ENCODE results near the gene EHBP1.

- TF ChIP-seq CTCF (conservative IDR thresholded peaks at IDR 0.05; ENCODE audit: low read depth in 2 of 2), result no peak
- no peak for TF ChIP-seq EZH2 (IDR thresholded peaks at IDR 0.05; ENCODE audit: low read depth, unreplicated experiment)
- TF ChIP-seq EZH2phosphoT487 (IDR thresholded peaks at IDR 0.05; ENCODE audit: unreplicated experiment), result no peak
- TF ChIP-seq REST (IDR thresholded peaks at IDR 0.05; ENCODE audit: unreplicated experiment), result no peak
- no peak for TF ChIP-seq ZNF331 (CRISPR knock-in tag; IDR thresholded peaks at IDR 0.05; ENCODE audit: low read depth)
- TF ChIP-seq POLR2AphosphoS5 (IDR thresholded peaks at IDR 0.05; ENCODE audit: low read depth), result no peak
- TF ChIP-seq JUNB (IDR thresholded peaks at IDR 0.05; ENCODE audit: unreplicated experiment), result no peak
- TF ChIP-seq ZNF462 (CRISPR knock-in tag; IDR thresholded peaks at IDR 0.05), result no peak
- no peak for TF ChIP-seq ETS1 (IDR thresholded peaks at IDR 0.05)
- TF ChIP-seq ZNF114 (CRISPR knock-in tag; IDR thresholded peaks at IDR 0.05), result no peak
- TF ChIP-seq STAT1 (IDR thresholded peaks at IDR 0.05; ENCODE audit: unreplicated experiment), result no peak
- no peak for TF ChIP-seq CREB1 (CRISPR knock-in tag; IDR thresholded peaks at IDR 0.05; ENCODE audit: low read depth)
- TF ChIP-seq NANOG (IDR thresholded peaks at IDR 0.05; ENCODE audit: borderline replicate concordance), result no peak
Measured at GRCh38 chr2:62657783-62658182, 47.7 kb upstream of the EHBP1 start.

Data from GM23338 (cell line).